Loucy (cell line): ENCODE data around the gene EXOC2.

Experiments used
- H2AFZ ChIP-seq: fragments of 200-600 bp; sonication (generic); 2 replicates; pipeline ENCODE4 v1.6.0; 2016; ENCODE audit warnings: antibody characterized with exemption, mild to moderate bottlenecking, low read length, moderate library complexity
- H3F3A ChIP-seq: fragments of 200-600 bp; 2 replicates; pipeline ENCODE4 v1.6.0; 2016; ENCODE audit warnings: antibody characterized with exemption, low read depth, mild to moderate bottlenecking
- H3K27me3 ChIP-seq: fragments of 200-600 bp; sonication (generic); 2 replicates; pipeline ENCODE4 v1.6.1; 2014; ENCODE audit warnings: low read length, mild to moderate bottlenecking; ENCODE audit not compliant: insufficient read depth, poor library complexity, severe bottlenecking
- H3K36me3 ChIP-seq: fragments of 200-600 bp; sonication (generic); 2 replicates; pipeline ENCODE4 v1.6.1; 2016; ENCODE audit warnings: low read length; ENCODE audit not compliant: insufficient read depth
- H3K4me1 ChIP-seq: fragments of 200-600 bp; sonication (generic); 2 replicates; pipeline ENCODE4 v1.5.1; 2014; ENCODE audit warnings: low read length, mild to moderate bottlenecking; ENCODE audit not compliant: insufficient read depth, poor library complexity, severe bottlenecking
- H3K4me2 ChIP-seq: fragments of 200-600 bp; sonication (generic); 2 replicates; pipeline ENCODE4 v1.6.0; 2014; ENCODE audit warnings: antibody characterized with exemption, low read length, low read depth, mild to moderate bottlenecking; ENCODE audit not compliant: poor library complexity, severe bottlenecking
- H3K4me3 ChIP-seq: fragments of 200-600 bp; sonication (generic); 2 replicates; pipeline ENCODE4 v1.5.1; 2014; ENCODE audit warnings: low read length, mild to moderate bottlenecking, mixed read lengths; ENCODE audit not compliant: poor library complexity, severe bottlenecking
- H3K79me2 ChIP-seq: fragments of 200-600 bp; sonication (generic); 2 replicates; pipeline ENCODE4 v1.6.1; 2014; ENCODE audit warnings: low read length; ENCODE audit not compliant: insufficient read depth
- H3K9ac ChIP-seq: fragments of 200-600 bp; sonication (generic); 2 replicates; pipeline ENCODE4 v1.6.0; 2014; ENCODE audit warnings: mild to moderate bottlenecking, low read depth, low read length, moderate library complexity; ENCODE audit not compliant: poor library complexity, severe bottlenecking
- H3K9me2 ChIP-seq: fragments of 200-600 bp; sonication (generic); replicated peaks from 2 replicates; pipeline ENCODE4 v1.6.1; 2016; ENCODE audit warnings: low read depth, low read length, mixed read lengths
- H3K9me3 ChIP-seq: fragments of 200-600 bp; sonication (generic); 2 replicates; pipeline ENCODE4 v1.6.1; 2014; ENCODE audit warnings: mild to moderate bottlenecking, antibody characterized with exemption, low read length, low read depth; ENCODE audit not compliant: insufficient read depth
- H4K20me1 ChIP-seq: fragments of 200-600 bp; sonication (generic); 2 replicates; pipeline ENCODE4 v1.6.0; 2014; ENCODE audit warnings: antibody characterized with exemption, low read length, mild to moderate bottlenecking; ENCODE audit not compliant: insufficient read depth, poor library complexity, severe bottlenecking
- CTCF ChIP-seq: fragments of 200-600 bp; sonication (generic); conservative IDR thresholded peaks from 2 replicates; pipeline ENCODE4 v1.5.1; 2014; ENCODE audit warnings: mild to moderate bottlenecking, antibody characterized with exemption, low read length
- EZH2phosphoT487 ChIP-seq: fragments of 200-600 bp; IDR thresholded peaks from 2 replicates; pipeline ENCODE4 v1.6.1; 2018; ENCODE audit warnings: antibody characterized with exemption, mild to moderate bottlenecking, moderate library complexity, borderline replicate concordance

EXOC2 gene

GRCh38 chr6:445571-446417, 247.1 kb downstream of the EXOC2 start:
- Histone ChIP-seq H2AFZ (peak overlapping the region; percentile 67), H3K36me3 (no peaks in the 10 kb centered on the region), H3K4me1 (peaks cover 36% of the 10 kb centered on the region), H3F3A (no peaks in the 10 kb centered on the region), H3K79me2 (no peaks in the 10 kb centered on the region), H3K9me2 (no peaks in the 10 kb centered on the region), H3K27me3 (no peaks in the 10 kb centered on the region), H3K9ac (peak overlapping the region; percentile 49), H3K4me2 (peak overlapping the region; percentile 64), H3K4me3 (peak overlapping the region; percentile 18), H4K20me1 (no peaks in the 10 kb centered on the region), H3K9me3 (no peaks in the 10 kb centered on the region)
- TF ChIP-seq CTCF (no peak), EZH2phosphoT487 (no peak)

- no peaks in the 10 kb centered on the region for H3K27me3 ChIP-seq
- peak overlapping the region; percentile 49 for H3K9ac ChIP-seq
- H3K4me2 ChIP-seq: peak overlapping the region; percentile 64
- no peak for TF ChIP-seq EZH2phosphoT487
- peak overlapping the region; percentile 18 for H3K4me3 ChIP-seq
- H3K9me2 ChIP-seq: no peaks in the 10 kb centered on the region
- peaks cover 36% of the 10 kb centered on the region for H3K4me1 ChIP-seq
- no peaks in the 10 kb centered on the region for H3K9me3 ChIP-seq
- no peaks in the 10 kb centered on the region for H3K36me3 ChIP-seq
- H3F3A ChIP-seq: no peaks in the 10 kb centered on the region
- H4K20me1 ChIP-seq: no peaks in the 10 kb centered on the region
- no peaks in the 10 kb centered on the region for H3K79me2 ChIP-seq
- peak overlapping the region; percentile 67 for H2AFZ ChIP-seq
Observed at GRCh38 chr6:444653-445275, 248.2 kb downstream of the EXOC2 start.

- Histone ChIP-seq H3K27me3 (no peaks in the 10 kb centered on the region), H3K36me3 (no peaks in the 10 kb centered on the region), H3K4me2 (no peak overlapping the region), H3K4me1 (peaks cover 36% of the 10 kb centered on the region), H2AFZ (no peak overlapping the region), H3K9me3 (no peaks in the 10 kb centered on the region), H3K9ac (no peak overlapping the region), H3K4me3 (no peak overlapping the region), H4K20me1 (no peaks in the 10 kb centered on the region), H3K79me2 (no peaks in the 10 kb centered on the region), H3K9me2 (no peaks in the 10 kb centered on the region), H3F3A (no peaks in the 10 kb centered on the region)
- TF ChIP-seq CTCF: no peak
- no peak for TF ChIP-seq EZH2phosphoT487
Observed at GRCh38 chr6:443621-444159, 249.2 kb downstream of the EXOC2 start.
